GM12891 (cell line): ENCODE measurements around the gene GSTT4.
"Not testable (repeated sequence)": the region's sequence is repeated elsewhere in the genome, so short reads cannot be mapped to it uniquely, and the experiment has no call there.

ENCODE experiments used
- POLR2A ChIP-seq: IDR thresholded peaks from 2 replicates; pipeline ENCODE4 v1.6.1; 2011; ENCODE audit warnings: low read depth, low read length, control low read depth
- POLR2AphosphoS5 ChIP-seq: IDR thresholded peaks from 2 replicates; pipeline ENCODE4 v1.6.1; 2011; ENCODE audit warnings: low read depth, low read length, control low read depth
- SPI1 ChIP-seq: IDR thresholded peaks from 2 replicates; pipeline ENCODE4 v1.6.1; 2011; ENCODE audit warnings: low read depth, low read length, control low read depth
- TAF1 ChIP-seq: IDR thresholded peaks from 2 replicates; pipeline ENCODE4 v1.6.1; 2011; ENCODE audit warnings: low read depth, low read length, control low read depth

DNA sequence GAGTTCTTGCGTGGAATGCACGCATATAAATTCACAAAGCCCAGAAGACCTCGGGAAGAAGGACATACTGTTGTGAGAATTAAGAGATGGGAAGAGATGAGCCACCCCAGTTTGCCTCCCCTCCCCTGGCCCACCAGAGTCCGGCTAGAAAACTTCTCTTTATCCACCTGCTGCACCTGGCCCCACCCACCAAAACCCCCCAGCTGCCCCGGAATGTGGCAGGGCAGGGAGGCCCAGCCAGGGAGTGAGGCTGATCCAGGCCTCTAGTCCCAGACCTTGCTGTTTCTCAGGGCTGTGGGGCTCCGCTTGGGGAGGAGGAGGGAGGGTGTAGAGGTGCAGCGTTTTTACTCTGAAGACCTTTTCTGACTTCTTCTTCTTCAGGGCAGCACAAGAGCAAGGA lies 24.7 kb downstream of the GSTT4 start:
- not testable (repeated sequence) for TF ChIP-seq POLR2AphosphoS5, POLR2A, TAF1, SPI1
